Measurements from ENCODE around the gene ERC2. TPM values are rescaled to one million over a fixed set of nuclear protein-coding genes. Genes with fewer than 3 reads are reported as not detected.

Gene ERC2
- total and polyA plus RNA-seq, 2 of the 8 experiments (the other 6 are each of a cell fraction or from before 2014, with no cell fraction given) = 16.4 to 22.8 TPM

DNA sequence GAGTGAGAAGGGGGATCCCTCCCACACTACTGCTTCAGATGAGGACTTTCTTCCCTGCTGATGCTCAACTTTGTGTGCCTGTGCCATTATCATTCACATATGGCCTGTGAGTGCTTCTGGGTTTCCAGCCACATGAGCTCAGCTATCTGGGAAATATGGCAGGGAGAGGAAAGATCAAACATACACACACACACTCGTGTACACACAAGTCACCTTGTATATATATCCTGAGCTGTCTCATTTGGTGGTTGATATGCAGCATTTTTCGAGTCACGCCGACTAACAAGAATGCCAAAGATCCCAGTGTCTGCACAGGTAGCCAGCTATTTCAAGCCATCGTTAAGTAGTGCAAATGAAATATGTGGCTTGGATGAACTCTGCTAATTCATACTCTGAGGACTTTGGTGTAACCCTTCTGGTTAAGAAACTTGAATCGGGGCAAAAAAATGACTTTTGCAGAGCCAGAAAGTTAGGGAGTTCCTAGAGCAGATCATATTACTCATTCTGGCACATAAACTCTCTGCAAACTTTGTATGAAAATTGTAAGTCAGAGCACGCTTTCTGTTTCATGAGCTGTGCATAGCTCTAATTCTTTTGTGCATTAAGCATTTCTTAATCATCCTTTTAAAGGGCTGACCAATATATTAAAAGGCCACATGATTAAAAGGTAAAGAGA is 956.2 kb downstream of the ERC2 start (continued):
- no peak for TF ChIP-seq TEAD4 (IDR thresholded peaks at IDR 0.05; ENCODE audit: low read depth, low read length)
- TF ChIP-seq SP4 (IDR thresholded peaks at IDR 0.05; ENCODE audit: low read length) = no peak

Data from H1 (cell line).